GM12865 (cell line): ENCODE results near the gene SLC17A6.

Experiments
- DNase-seq: peaks from one replicate; pipeline ENCODE4 v3.0.0; 2010; ENCODE audit warnings: low read depth
- H3K4me3 ChIP-seq: 2 replicates; pipeline ENCODE4 v1.5.1; 2011; ENCODE audit warnings: mild to moderate bottlenecking, low read depth, low read length, control low read depth
- CTCF ChIP-seq: IDR thresholded peaks from 2 replicates; pipeline ENCODE4 v1.5.1; 2011; ENCODE audit warnings: low read length, control low read depth, low read depth, inconsistent platforms; ENCODE audit not compliant: insufficient read depth; ENCODE audit errors: missing control alignments

The SLC17A6 gene

GRCh38 chr11:22343371-22344032 is 5.3 kb downstream of the SLC17A6 start:
- TF ChIP-seq CTCF = no peak
- DNase-seq = no peak
- no peak overlapping the region for H3K4me3 ChIP-seq

DNA sequence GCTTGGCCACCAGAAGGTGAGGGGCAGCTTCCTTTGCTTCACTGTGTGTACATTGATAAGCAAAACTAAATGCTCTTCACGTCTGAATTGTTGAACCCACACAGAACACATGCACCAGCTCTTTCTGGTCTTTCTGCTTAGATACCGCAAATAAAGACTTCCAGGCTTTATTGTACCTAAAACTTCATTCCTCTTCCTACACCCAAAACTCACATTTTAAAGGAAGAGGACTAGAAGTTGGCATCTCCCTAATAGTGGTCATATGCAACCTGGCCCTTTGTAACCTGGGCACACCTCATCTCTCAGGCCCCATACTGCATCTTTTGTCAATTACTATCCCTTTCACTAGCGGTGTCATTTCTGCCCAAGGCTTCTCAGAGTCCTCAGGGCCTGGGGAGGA is 5.9 kb downstream of the SLC17A6 start:
- DNase-seq = no peak
- no peak overlapping the region for H3K4me3 ChIP-seq

DNA sequence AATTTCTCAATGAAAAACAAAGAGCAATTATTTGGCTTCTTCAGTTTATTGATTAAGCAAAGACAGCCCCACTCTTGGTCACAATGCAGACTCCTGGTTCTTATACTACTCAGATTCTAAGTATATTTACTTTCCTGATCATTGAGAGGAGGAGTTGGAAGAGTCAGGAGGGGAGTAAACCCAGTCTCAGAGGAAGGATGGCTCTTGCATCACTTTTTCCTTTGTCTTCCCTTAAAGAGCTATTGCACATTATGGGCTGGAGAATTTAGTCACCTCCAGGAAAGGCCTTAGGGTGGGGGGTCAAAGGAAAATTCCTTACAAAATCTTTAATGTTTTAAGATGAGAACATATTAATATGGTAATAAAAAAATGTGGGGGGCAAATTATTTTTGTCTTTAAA is 8.1 kb downstream of the SLC17A6 start:
- H3K4me3 ChIP-seq = no peak overlapping the region
- TF ChIP-seq CTCF = no peak
- no peak for DNase-seq

More for the DNA sequence above, 5.9 kb downstream of the SLC17A6 start:
- no peak for TF ChIP-seq CTCF

DNA sequence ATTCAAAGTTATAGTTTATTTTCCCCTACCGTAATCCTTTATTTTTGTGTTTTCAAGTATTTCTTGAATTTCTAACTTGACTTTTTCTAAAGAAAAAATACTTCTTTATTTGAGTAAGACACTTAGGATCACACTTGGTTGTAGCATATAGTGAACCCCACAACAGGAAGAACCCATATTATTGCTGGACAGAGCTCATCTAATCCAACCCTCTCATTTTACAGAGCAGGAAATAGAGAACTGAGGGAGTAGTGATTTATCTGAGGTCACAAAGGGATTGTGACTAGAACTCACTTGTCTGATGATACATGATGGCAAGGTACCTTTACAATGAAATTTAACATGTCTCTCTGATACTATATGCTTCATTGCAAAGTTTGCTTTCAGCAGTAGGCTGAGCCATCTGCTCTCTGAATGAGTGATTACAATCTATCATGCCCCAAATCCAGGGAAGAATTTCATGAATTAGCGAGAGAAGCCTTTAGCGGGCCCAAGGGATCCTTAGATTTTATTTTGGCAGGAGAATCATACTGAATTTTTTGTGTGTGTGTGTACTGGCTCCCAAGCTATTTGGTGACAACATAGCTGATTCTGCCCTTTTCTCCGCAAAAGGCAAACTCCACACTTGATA is 9.8 kb downstream of the SLC17A6 start:
- no peak for DNase-seq
- no peak overlapping the region for H3K4me3 ChIP-seq
- no peak for TF ChIP-seq CTCF

GRCh38 chr11:22349491-22349890 is 11.3 kb downstream of the SLC17A6 start:
- TF ChIP-seq CTCF = no peak
- DNase-seq = no peak
- H3K4me3 ChIP-seq = no peak overlapping the region

GRCh38 chr11:22359295-22359694 is 21.1 kb downstream of the SLC17A6 start:
- no peak for TF ChIP-seq CTCF
- DNase-seq = no peak

GRCh38 chr11:22371160-22371559 is 33.0 kb downstream of the SLC17A6 start:
- no peak for TF ChIP-seq CTCF
- DNase-seq = no peak
- H3K4me3 ChIP-seq = no peak overlapping the region

More at GRCh38 chr11:22359295-22359694, 21.1 kb downstream of the SLC17A6 start:
- H3K4me3 ChIP-seq = no peak overlapping the region
